ENCODE results near the gene SLC38A10. TPM values are rescaled to one million over a fixed set of nuclear protein-coding genes. Genes with fewer than 3 reads are reported as not detected.

SLC38A10 gene
- total and polyA plus RNA-seq, 2 of the 13 experiments (the other 11 are each of a cell fraction or from before 2014, with no cell fraction given), result 23.4 to 55.8 TPM

DNA sequence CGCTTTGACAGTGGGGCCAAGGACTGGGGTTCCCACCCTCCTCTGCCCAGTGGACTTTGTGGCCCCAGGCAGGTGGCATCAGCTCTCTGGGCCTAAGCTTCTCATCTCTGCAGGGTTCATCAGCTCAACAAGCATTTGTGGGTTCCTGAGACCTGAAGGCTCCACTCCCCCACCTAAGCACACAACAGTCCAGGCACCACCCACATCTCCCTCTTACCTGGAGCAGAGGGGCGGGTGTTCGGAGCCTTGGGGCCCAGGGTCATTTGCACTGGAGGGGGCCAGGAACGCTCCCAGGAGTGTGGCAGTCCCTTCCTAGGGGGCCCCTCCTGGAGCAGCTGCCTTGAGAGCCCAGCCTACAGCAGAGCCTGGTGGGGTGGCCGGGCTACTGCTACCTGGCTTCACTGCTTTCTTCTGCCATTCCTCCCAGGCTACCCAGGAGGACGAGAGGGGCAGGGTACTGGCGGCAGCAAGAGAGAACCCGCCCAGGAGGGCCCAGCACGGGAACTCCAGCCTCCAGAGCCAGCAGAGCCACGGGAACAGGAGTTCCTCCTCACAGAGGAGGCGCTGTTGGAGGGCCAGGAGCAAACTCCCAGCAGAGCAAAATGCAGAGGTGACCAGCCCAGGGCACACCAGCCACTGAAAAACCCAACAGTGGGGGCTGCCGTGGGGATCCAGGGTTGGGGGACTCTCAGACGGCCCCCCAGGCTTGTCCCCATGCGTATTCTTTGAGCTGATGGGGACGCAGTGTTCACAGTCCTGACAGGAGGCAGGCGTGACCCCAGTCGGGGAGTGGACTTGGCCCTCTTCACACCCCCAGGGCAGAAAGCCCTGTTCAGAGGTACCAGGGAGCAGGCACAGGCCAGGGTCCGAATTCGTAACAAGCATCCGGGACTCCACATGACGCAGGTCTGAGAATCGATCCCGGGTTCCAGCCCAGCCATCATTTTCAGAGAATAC, 35.1 kb upstream of the SLC38A10 start (continued):
- TF ChIP-seq, protein P1, sequence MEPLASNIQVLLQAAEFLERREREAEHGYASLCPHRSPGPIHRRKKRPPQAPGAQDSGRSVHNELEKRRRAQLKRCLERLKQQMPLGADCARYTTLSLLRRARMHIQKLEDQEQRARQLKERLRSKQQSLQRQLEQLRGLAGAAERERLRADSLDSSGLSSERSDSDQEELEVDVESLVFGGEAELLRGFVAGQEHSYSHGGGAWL (CRISPR knock-in tag; IDR thresholded peaks at IDR 0.05), result no peak
- no peak for TF ChIP-seq PREB (CRISPR knock-in tag; IDR thresholded peaks at IDR 0.05)
- TF ChIP-seq, protein P2, sequence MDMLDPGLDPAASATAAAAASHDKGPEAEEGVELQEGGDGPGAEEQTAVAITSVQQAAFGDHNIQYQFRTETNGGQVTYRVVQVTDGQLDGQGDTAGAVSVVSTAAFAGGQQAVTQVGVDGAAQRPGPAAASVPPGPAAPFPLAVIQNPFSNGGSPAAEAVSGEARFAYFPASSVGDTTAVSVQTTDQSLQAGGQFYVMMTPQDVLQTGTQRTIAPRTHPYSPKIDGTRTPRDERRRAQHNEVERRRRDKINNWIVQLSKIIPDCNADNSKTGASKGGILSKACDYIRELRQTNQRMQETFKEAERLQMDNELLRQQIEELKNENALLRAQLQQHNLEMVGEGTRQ (IDR thresholded peaks at IDR 0.05; ENCODE audit: low read depth, low read length), result no peak
- TF ChIP-seq, protein P2 (CRISPR knock-in tag; IDR thresholded peaks at IDR 0.05; ENCODE audit: borderline replicate concordance), result no peak
- no peak for TF ChIP-seq SOX13 (IDR thresholded peaks at IDR 0.05)
- no peak for TF ChIP-seq SOX13 (CRISPR knock-in tag; conservative IDR thresholded peaks at IDR 0.05 in 1 of 2, IDR thresholded peaks at IDR 0.05 in 1 of 2)
- TF ChIP-seq KLF12 (CRISPR knock-in tag; IDR thresholded peaks at IDR 0.05; ENCODE audit: borderline replicate concordance), result no peak
- no peak; the same call in 1 of the 2 replicates for TF ChIP-seq AHR (CRISPR knock-in tag; IDR thresholded peaks at IDR 0.05)
- no peak for TF ChIP-seq NR1H2 (CRISPR knock-in tag; IDR thresholded peaks at IDR 0.05; ENCODE audit: borderline replicate concordance, low read depth)
- no peak for TF ChIP-seq ZNF34 (CRISPR knock-in tag; IDR thresholded peaks at IDR 0.05; ENCODE audit: borderline replicate concordance)
- no peak for TF ChIP-seq FOXO1 (CRISPR knock-in tag; IDR thresholded peaks at IDR 0.05)
- no peak; the same call in 1 of the 2 replicates for TF ChIP-seq TMF1 (CRISPR knock-in tag; IDR thresholded peaks at IDR 0.05; ENCODE audit: low read depth)
- TF ChIP-seq IRF2 (CRISPR knock-in tag; IDR thresholded peaks at IDR 0.05), result no peak
- TF ChIP-seq, protein P3, sequence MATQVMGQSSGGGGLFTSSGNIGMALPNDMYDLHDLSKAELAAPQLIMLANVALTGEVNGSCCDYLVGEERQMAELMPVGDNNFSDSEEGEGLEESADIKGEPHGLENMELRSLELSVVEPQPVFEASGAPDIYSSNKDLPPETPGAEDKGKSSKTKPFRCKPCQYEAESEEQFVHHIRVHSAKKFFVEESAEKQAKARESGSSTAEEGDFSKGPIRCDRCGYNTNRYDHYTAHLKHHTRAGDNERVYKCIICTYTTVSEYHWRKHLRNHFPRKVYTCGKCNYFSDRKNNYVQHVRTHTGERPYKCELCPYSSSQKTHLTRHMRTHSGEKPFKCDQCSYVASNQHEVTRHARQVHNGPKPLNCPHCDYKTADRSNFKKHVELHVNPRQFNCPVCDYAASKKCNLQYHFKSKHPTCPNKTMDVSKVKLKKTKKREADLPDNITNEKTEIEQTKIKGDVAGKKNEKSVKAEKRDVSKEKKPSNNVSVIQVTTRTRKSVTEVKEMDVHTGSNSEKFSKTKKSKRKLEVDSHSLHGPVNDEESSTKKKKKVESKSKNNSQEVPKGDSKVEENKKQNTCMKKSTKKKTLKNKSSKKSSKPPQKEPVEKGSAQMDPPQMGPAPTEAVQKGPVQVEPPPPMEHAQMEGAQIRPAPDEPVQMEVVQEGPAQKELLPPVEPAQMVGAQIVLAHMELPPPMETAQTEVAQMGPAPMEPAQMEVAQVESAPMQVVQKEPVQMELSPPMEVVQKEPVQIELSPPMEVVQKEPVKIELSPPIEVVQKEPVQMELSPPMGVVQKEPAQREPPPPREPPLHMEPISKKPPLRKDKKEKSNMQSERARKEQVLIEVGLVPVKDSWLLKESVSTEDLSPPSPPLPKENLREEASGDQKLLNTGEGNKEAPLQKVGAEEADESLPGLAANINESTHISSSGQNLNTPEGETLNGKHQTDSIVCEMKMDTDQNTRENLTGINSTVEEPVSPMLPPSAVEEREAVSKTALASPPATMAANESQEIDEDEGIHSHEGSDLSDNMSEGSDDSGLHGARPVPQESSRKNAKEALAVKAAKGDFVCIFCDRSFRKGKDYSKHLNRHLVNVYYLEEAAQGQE (IDR thresholded peaks at IDR 0.05; ENCODE audit: borderline replicate concordance in 1 of 2, low read depth in 1 of 2, low read length in 2 of 2), result no peak
- no peak for TF ChIP-seq MED1 (CRISPR knock-in tag; IDR thresholded peaks at IDR 0.05)
- TF ChIP-seq MTF2 (CRISPR knock-in tag; IDR thresholded peaks at IDR 0.05; ENCODE audit: borderline replicate concordance), result peak; percentile 57; the same call in 1 of the 2 replicates
- TF ChIP-seq ZNF615 (CRISPR knock-in tag; IDR thresholded peaks at IDR 0.05; ENCODE audit: borderline replicate concordance), result no peak
- no peak for TF ChIP-seq CAMTA2 (CRISPR knock-in tag; IDR thresholded peaks at IDR 0.05; ENCODE audit: borderline replicate concordance)
- no peak for TF ChIP-seq IRF1 (CRISPR knock-in tag; IDR thresholded peaks at IDR 0.05; ENCODE audit: low read depth)
- TF ChIP-seq RXRA (CRISPR knock-in tag; IDR thresholded peaks at IDR 0.05), result no peak; the same call in 1 of the 2 replicates
- TF ChIP-seq FOXP1 (IDR thresholded peaks at IDR 0.05), result no peak
- no peak for TF ChIP-seq FOXP1 (CRISPR knock-in tag; IDR thresholded peaks at IDR 0.05)

All from HepG2 (cell line).